AG04450 (cell line): Measurements from ENCODE around the gene SPINT2. TPM values are rescaled to one million over a fixed set of nuclear protein-coding genes. Genes with fewer than 3 reads are reported as not detected.
"Not testable (repeated sequence)": the region's sequence is repeated elsewhere in the genome, so short reads cannot be mapped to it uniquely, and the experiment has no call there.

Source experiments
- CTCF ChIA-PET: fragments of 300-600, 350-600 bp; formaldehyde crosslinking; extraction: SDS; loops from one replicate; lab custom pipeline; 2022; ENCODE audit warnings: antibody characterized with exemption, inconsistent platforms; lab: Charles Lee
- POLR2A ChIA-PET: fragments of 350-600 bp; formaldehyde crosslinking; extraction: SDS; loops from one replicate; lab custom pipeline; 2021; ENCODE audit warnings: antibody characterized with exemption, inconsistent platforms; lab: Yijun Ruan, JAX
- DNase-seq: peaks from one replicate; pipeline ENCODE4 v3.0.0-alpha.2; 2011; ENCODE audit warnings: low read depth, low spot score
- H3K27ac ChIP-seq: one replicate; pipeline ENCODE4 v1.5.1; 2012; ENCODE audit warnings: low read depth, low read length, control low read depth
- H3K27me3 ChIP-seq: one replicate; pipeline ENCODE4 v1.6.0; 2012; ENCODE audit warnings: low read length; ENCODE audit not compliant: control insufficient read depth, insufficient read depth
- H3K4me3 ChIP-seq: 2 replicates; pipeline ENCODE4 v1.5.1; 2011; ENCODE audit warnings: mild to moderate bottlenecking, low read depth, low read length, control low read depth
- H3K9me3 ChIP-seq: 2 replicates; pipeline ENCODE4 v1.5.1; 2012; ENCODE audit warnings: low read length; ENCODE audit not compliant: control insufficient read depth, insufficient read depth
- polyA plus RNA-seq: library from polyadenylated mRNA; depleted of rRNA; stranded (reverse); fragments of >200 nt; gene quantifications from 2 replicates; pipeline ENCODE4 v1.2.3, GENCODE V29; 2011
- TF ChIP-seq, protein P1 (sequence below): IDR thresholded peaks from 2 replicates; pipeline ENCODE4 v1.5.1; 2011; ENCODE audit warnings: low read depth, low read length, control low read depth, inconsistent platforms

The SPINT2 gene
- polyA plus RNA-seq, 1 experiment = 1.8 TPM

DNA sequence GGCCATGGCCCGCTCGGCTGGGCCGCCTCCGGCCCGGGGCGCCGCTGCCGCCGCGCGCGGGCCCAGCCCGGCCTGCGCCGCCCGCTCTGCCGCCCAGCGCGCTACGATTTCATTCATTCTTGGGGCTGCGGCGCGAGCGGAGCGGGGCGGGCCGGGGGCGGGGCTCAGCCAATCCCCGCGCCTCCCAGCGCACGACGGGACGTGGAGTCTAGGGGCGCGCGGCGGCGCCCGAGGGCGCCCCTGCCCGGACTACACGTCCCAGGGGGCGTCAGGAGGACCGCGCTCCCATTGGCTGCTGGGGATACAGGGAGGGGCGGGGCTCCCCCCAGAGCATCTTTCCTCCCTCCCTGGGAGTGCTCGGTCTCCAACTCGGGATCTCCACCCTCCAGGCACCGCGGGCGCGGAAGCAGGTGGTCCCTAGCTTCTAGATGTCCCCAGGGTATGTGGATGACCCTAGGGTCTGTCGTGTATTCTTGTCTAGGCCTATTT, 34.7 kb upstream of the SPINT2 start:
- CTCF ChIA-PET = interaction anchor here (1.2 to 2.1 kb wide), 3 partner anchors 106 to 405 kb away, joined by 3 to 9 read pairs (median 6); partner anchors contain the start of gene CATSPERG
- Histone ChIP-seq H3K27ac (no peak overlapping the region), H3K9me3 (no peaks in the 10 kb centered on the region; the same call in 1 of the 2 replicates), H3K27me3 (peaks cover 5% of the 10 kb centered on the region), H3K4me3 (peak overlapping the region; percentile 59)
- TF ChIP-seq, protein P1, sequence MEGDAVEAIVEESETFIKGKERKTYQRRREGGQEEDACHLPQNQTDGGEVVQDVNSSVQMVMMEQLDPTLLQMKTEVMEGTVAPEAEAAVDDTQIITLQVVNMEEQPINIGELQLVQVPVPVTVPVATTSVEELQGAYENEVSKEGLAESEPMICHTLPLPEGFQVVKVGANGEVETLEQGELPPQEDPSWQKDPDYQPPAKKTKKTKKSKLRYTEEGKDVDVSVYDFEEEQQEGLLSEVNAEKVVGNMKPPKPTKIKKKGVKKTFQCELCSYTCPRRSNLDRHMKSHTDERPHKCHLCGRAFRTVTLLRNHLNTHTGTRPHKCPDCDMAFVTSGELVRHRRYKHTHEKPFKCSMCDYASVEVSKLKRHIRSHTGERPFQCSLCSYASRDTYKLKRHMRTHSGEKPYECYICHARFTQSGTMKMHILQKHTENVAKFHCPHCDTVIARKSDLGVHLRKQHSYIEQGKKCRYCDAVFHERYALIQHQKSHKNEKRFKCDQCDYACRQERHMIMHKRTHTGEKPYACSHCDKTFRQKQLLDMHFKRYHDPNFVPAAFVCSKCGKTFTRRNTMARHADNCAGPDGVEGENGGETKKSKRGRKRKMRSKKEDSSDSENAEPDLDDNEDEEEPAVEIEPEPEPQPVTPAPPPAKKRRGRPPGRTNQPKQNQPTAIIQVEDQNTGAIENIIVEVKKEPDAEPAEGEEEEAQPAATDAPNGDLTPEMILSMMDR = no peak
- peak; percentile 59 for DNase-seq
- POLR2A ChIA-PET = no interaction called here

DNA sequence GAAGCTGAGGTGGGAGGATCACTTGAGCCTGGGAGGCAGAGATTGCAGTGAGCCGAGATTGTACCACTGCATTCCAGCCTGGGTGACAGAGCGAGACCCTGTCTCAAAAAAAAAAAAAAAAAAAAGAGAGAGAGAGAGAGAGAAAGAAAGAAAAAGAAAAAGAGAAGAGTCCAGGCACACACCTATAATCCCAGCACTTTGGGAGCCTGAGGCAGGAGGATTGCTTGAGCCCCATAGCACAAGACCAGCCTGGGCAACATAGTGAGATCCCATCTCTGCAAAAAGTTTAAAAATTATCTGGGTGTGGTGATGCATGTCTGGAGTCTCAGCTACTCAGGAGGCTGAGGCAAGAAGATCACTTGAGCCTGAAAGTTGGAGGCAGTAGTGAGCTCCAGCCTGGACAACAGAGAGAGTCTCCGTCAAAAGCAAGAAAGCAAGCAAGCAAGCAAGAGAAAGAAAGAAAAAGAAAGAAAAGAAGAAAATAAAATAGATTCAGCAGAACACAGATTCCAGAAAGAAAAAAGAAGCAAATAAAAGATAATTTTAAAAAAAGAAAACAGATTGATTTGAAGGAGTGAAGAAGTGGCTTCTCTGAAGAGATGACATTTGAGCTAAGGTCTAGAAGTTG, 33.8 kb upstream of the SPINT2 start:
- CTCF ChIA-PET = interaction anchor here (0.5 to 2.1 kb wide), 6 partner anchors 14 to 891 kb away, joined by 3 to 9 read pairs (median 5); partner anchors contain the start of gene CATSPERG
- POLR2A ChIA-PET = not testable (repeated sequence)

DNA sequence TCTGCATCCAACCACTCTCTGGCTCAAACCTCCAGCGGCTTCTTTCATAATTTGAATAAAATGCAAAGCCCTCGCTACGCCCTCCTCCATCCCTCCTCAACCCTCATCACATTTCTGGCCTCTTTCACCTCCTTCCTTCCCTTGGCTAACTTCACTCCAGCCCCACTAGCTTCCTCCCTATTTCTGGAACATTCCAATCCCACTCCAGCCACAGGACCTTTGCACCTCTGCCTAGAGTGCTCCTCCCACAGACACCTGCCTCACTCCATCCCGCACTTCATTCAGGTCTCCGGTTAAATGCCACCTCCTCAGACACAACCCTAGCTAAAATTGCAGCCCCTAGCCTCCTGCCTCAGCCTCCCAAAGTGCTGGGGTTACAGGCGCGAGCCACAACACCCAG, 32.5 kb upstream of the SPINT2 start:
- POLR2A ChIA-PET = no interaction called here
- Histone ChIP-seq H3K9me3 (no peaks in the 10 kb centered on the region; the same call in 1 of the 2 replicates), H3K27ac (no peak overlapping the region), H3K4me3 (no peak overlapping the region), H3K27me3 (peaks cover 5% of the 10 kb centered on the region)
- TF ChIP-seq, protein P1 = no peak
- DNase-seq = no peak
- CTCF ChIA-PET = interaction anchor here (1.5 to 4.3 kb wide), 3 partner anchors 12 to 329 kb away, joined by 4 to 46 read pairs (median 12); partner anchors contain the start of gene FAM98C

More for the DNA sequence above, 33.8 kb upstream of the SPINT2 start:
- H3K9me3 ChIP-seq, DNase-seq, H3K27me3 ChIP-seq, H3K4me3 ChIP-seq, H3K27ac ChIP-seq: not testable (repeated sequence)

DNA sequence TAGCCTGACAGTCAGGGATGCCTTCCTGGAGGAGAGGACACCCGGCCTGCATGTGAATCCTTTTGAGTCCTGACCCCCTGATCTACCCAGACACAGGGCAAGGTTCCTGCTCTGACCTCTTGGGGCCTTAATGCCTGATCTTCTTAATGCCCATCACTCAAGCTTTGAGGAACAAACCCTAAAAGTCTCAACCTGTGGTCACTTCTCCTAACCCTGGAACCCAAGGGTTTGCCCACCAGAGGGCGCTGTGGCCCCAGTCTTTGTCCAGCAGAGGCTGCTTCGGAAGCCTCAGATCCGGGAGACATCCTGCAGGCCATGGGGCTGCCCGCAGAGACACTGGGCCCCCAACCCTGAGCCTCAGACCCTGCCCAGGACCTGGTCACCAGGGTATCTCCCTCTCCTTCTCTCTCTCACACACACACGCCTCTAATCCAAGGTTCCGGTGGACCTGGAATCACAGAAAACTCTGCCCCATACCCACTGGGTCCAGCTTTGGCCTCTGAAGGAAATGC, 30.6 kb upstream of the SPINT2 start:
- no peak overlapping the region for H3K27ac ChIP-seq
- POLR2A ChIA-PET = no interaction called here
- no peak overlapping the region for H3K4me3 ChIP-seq
- CTCF ChIA-PET = interaction anchor here (0.6 to 4.7 kb wide), 15 partner anchors 10 to 331 kb away, joined by 3 to 46 read pairs (median 5); partner anchors contain the start of genes CATSPERG, FAM98C, GGN and PSMD8
- H3K9me3 ChIP-seq = no peaks in the 10 kb centered on the region; the same call in 1 of the 2 replicates
- peak; percentile 27 for DNase-seq
- H3K27me3 ChIP-seq = peaks cover 5% of the 10 kb centered on the region
- TF ChIP-seq, protein P1 = peak; percentile 89

DNA sequence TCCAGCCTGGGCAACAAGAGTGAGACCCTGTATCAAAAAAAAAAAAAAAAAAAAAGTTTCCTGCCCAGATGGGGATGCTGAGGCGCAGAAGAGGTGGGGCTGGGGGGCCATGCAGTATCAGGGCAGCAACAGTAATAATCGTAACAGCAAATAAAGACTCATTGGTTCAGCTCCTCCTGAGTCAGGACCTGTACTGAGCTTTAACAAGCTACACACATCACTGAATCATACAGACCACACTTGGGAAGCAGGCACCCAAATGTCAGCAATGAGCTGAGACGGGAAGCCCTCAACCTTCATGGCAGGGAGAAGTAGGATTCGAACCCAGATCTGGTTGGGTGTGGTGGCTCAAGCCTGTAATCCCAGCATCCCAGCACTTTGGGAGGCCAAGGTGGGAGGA, 29.8 kb upstream of the SPINT2 start:
- H3K4me3 ChIP-seq = no peak overlapping the region
- peaks cover 5% of the 10 kb centered on the region for H3K27me3 ChIP-seq
- ChIA-PET POLR2A (interaction anchor here (0.7 kb wide), 1 partner anchor 153 kb away, joined by 6 read pairs; the partner anchor contains the start of gene GGN), CTCF (interaction anchor here (0.6 to 4.7 kb wide), 14 partner anchors 9 to 696 kb away, joined by 3 to 46 read pairs (median 4); partner anchors contain the start of genes CATSPERG, FAM98C, GGN and MRPS12)
- H3K9me3 ChIP-seq = no peaks in the 10 kb centered on the region
- TF ChIP-seq, protein P1 = no peak
- no peak overlapping the region for H3K27ac ChIP-seq
- no peak for DNase-seq
